GM21515 (cell line): ENCODE data around the gene APC2.

Experiments
- ATAC-seq: cut with Tn5 transposase; IDR thresholded peaks from one replicate; pipeline ENCODE4 v1.9.1; 2021; ENCODE audit not compliant: unreplicated experiment

Gene APC2

GRCh38 chr19:1460033-1460995, 10.4 kb downstream of the APC2 start:
- no peak for ATAC-seq

- ATAC-seq = no peak
Measured at GRCh38 chr19:1461862-1462261, 11.9 kb downstream of the APC2 start.

GRCh38 chr19:1465191-1466016, 15.5 kb downstream of the APC2 start:
- ATAC-seq = no peak

GRCh38 chr19:1466018-1466460, 16.1 kb downstream of the APC2 start:
- ATAC-seq = no peak

- ATAC-seq = no peak
Measured at GRCh38 chr19:1466461-1467214, 16.7 kb downstream of the APC2 start.

GRCh38 chr19:1467215-1467489, 17.2 kb downstream of the APC2 start:
- no peak for ATAC-seq

GRCh38 chr19:1467490-1468273, 17.8 kb downstream of the APC2 start:
- ATAC-seq = no peak

GRCh38 chr19:1468274-1468820, 18.4 kb downstream of the APC2 start:
- ATAC-seq = no peak

- no peak for ATAC-seq
Measured at GRCh38 chr19:1468821-1469254, 18.9 kb downstream of the APC2 start.

- no peak for ATAC-seq
Measured at GRCh38 chr19:1469255-1470054, 19.5 kb downstream of the APC2 start.

GRCh38 chr19:1470055-1470304, 20.1 kb downstream of the APC2 start:
- ATAC-seq = no peak

- no peak for ATAC-seq
Measured at GRCh38 chr19:1470305-1471009, 20.5 kb downstream of the APC2 start.

- ATAC-seq = no peak
Measured at GRCh38 chr19:1471010-1471514, 21.1 kb downstream of the APC2 start.

- ATAC-seq = no peak
Measured at GRCh38 chr19:1471515-1472160, 21.7 kb downstream of the APC2 start.

- no peak for ATAC-seq
Measured at GRCh38 chr19:1472231-1473084, 22.5 kb downstream of the APC2 start.

- ATAC-seq = no peak
Measured at GRCh38 chr19:1473085-1473851, 23.3 kb downstream of the APC2 start.
